Osteocyte (in vitro differentiated cells): ENCODE results near the gene BLOC1S4. TPM values are rescaled to one million over a fixed set of nuclear protein-coding genes. Genes with fewer than 3 reads are reported as not detected.

Experiments used
- DNase-seq: peaks from one replicate; pipeline ENCODE4 v3.0.0; 2021; ENCODE audit warnings: mixed read lengths; ENCODE audit not compliant: unreplicated experiment; ENCODE audit errors: extremely low spot score
- H3K27ac Mint-ChIP-seq: one replicate; pipeline ENCODE4 v1.8.0; 2021; ENCODE audit warnings: mild to moderate bottlenecking, mixed read lengths; ENCODE audit not compliant: unreplicated experiment
- H3K27me3 Mint-ChIP-seq: one replicate; pipeline ENCODE4 v1.8.0; 2021; ENCODE audit warnings: mixed read lengths; ENCODE audit not compliant: unreplicated experiment
- H3K36me3 Mint-ChIP-seq: one replicate; pipeline ENCODE4 v1.8.0; 2021; ENCODE audit warnings: mixed read lengths; ENCODE audit not compliant: unreplicated experiment
- H3K4me1 Mint-ChIP-seq: one replicate; pipeline ENCODE4 v1.8.0; 2021; ENCODE audit warnings: mixed read lengths; ENCODE audit not compliant: unreplicated experiment
- H3K4me3 Mint-ChIP-seq: one replicate; pipeline ENCODE4 v1.8.0; 2021; ENCODE audit warnings: mild to moderate bottlenecking, moderate library complexity, mixed read lengths; ENCODE audit not compliant: unreplicated experiment
- H3K9me3 Mint-ChIP-seq: one replicate; pipeline ENCODE4 v1.8.0; 2021; ENCODE audit warnings: mixed read lengths; ENCODE audit not compliant: unreplicated experiment
- total RNA-seq: library from RNA; stranded (reverse); gene quantifications from 2 replicates; pipeline ENCODE4 v1.2.1, GENCODE V29; 2021
- TF ChIP-seq, protein P1 (sequence below): fragments of 200-600 bp; sonication (generic); IDR thresholded peaks from 2 replicates; pipeline ENCODE4 v1.5.0; 2021; ENCODE audit warnings: antibody characterized with exemption, mild to moderate bottlenecking, moderate library complexity

BLOC1S4 gene
- total RNA-seq, 1 donor from 2014 or later, result 14.9 TPM

DNA sequence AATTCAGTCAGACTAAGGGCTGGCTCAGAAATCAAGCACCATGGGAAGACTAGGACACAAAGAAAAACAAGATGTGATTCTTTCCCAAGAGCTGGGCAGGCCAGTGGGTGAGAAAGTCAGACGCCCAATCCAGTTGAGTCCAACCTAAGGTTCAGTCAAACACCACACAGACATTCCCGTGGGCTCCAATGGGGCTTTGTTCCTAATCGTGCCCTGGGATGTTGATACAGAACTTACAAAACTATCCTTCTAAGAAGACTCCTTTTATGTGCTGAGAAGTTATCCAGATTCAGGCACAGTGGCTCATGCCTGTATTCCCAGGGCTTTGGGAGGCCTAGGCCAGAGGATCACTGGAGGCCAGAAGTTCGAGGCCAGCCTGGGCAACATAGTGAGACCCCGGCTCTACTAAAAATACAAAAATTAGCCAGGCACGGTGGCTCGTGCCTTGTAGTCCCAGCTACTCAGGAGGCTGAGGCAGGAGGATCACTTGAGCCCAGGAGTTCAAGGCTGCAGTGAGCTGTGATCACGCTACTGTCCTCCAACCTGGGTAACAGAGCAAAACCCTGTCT is 3.7 kb downstream of the BLOC1S4 start:
- TF ChIP-seq, protein P1, sequence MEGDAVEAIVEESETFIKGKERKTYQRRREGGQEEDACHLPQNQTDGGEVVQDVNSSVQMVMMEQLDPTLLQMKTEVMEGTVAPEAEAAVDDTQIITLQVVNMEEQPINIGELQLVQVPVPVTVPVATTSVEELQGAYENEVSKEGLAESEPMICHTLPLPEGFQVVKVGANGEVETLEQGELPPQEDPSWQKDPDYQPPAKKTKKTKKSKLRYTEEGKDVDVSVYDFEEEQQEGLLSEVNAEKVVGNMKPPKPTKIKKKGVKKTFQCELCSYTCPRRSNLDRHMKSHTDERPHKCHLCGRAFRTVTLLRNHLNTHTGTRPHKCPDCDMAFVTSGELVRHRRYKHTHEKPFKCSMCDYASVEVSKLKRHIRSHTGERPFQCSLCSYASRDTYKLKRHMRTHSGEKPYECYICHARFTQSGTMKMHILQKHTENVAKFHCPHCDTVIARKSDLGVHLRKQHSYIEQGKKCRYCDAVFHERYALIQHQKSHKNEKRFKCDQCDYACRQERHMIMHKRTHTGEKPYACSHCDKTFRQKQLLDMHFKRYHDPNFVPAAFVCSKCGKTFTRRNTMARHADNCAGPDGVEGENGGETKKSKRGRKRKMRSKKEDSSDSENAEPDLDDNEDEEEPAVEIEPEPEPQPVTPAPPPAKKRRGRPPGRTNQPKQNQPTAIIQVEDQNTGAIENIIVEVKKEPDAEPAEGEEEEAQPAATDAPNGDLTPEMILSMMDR, result no peak
- Mint-ChIP-seq H3K4me1 (peaks cover 24% of the 10 kb centered on the region), H3K27ac (no peak overlapping the region), H3K36me3 (peaks cover 3% of the 10 kb centered on the region), H3K27me3 (no peaks in the 10 kb centered on the region), H3K9me3 (no peaks in the 10 kb centered on the region), H3K4me3 (no peak overlapping the region)
- DNase-seq, result no peak

DNA sequence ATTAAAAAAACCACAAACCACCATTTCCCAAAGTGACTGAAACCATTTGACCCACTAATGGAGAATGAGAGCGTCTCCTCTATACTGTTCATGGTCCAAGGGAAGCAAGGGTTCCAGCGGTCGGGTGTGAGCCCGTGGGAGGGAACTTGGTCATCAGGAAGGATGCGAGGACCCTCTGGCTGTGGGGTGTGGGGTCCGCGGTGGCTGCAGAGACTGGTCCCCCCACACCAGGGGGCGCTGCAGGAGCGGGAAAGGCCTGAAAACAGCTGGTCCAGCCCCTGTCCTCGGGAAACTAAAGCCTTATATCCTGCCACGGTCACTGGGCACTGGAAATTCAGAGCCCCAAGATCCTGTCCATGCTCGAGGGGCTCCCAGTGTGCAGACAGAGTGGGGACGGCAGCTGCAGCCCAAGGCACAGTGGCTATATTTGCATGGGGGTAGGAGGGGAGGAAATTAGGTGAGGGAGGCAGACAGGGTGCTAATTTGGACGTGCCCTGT is 4.3 kb downstream of the BLOC1S4 start:
- H3K4me3 Mint-ChIP-seq, result no peak overlapping the region
- no peaks in the 10 kb centered on the region for H3K27me3 Mint-ChIP-seq
- H3K4me1 Mint-ChIP-seq, result peaks cover 24% of the 10 kb centered on the region
- DNase-seq, result peak; percentile 96
- H3K9me3 Mint-ChIP-seq, result no peaks in the 10 kb centered on the region
- TF ChIP-seq, protein P1, result peak; percentile 97
- no peak overlapping the region for H3K27ac Mint-ChIP-seq
- H3K36me3 Mint-ChIP-seq, result peaks cover 3% of the 10 kb centered on the region

DNA sequence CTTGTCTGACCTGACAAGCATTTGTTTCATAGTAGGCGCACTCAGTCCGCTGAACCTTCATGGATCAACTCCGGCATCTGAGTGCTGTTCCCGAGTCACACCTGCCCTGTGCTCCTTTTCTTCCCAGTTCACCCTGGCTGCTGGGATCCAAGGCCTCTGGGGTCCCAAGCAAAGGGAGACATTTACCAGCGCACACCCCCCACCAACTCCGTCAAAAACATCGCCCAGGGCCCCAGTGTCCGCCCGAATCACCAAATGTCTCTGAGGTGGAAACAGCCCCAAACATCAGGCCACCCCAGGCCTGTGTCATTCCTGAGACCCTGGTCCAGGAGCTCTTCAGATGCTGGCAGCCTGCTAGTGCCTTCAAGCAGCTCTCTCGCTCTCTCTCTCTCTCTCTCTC is 5.1 kb downstream of the BLOC1S4 start:
- Mint-ChIP-seq H3K4me1 (peaks cover 18% of the 10 kb centered on the region), H3K9me3 (no peaks in the 10 kb centered on the region), H3K27me3 (no peaks in the 10 kb centered on the region), H3K36me3 (peaks cover 3% of the 10 kb centered on the region), H3K4me3 (no peak overlapping the region), H3K27ac (no peak overlapping the region)
- TF ChIP-seq, protein P1, result no peak
- DNase-seq, result no peak

DNA sequence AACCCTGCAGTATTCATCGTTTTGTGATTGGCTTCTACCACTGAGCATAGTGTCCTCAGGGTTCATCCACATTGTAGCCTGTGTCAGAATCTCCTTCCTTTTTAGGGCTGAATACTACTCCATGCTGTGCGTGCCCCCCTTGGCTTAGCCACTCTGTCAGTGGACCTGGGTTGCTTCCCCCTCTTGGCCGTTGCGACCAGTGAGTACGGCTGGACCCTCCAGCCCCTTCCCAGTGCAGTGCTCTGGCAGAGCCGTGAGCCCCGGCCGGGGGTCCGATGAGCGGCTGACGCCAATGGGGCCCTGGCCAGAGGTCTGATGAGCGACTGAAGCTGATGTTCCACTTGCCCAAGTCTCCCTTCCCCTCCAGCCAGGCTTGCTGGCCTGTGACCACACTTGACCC is 6.9 kb downstream of the BLOC1S4 start:
- H3K4me1 Mint-ChIP-seq, result peaks cover 22% of the 10 kb centered on the region
- no peaks in the 10 kb centered on the region for H3K27me3 Mint-ChIP-seq
- H3K27ac Mint-ChIP-seq, result no peak overlapping the region
- H3K4me3 Mint-ChIP-seq, result no peak overlapping the region
- H3K9me3 Mint-ChIP-seq, result no peaks in the 10 kb centered on the region
- TF ChIP-seq, protein P1, result no peak
- DNase-seq, result no peak
- H3K36me3 Mint-ChIP-seq, result peaks cover 3% of the 10 kb centered on the region

DNA sequence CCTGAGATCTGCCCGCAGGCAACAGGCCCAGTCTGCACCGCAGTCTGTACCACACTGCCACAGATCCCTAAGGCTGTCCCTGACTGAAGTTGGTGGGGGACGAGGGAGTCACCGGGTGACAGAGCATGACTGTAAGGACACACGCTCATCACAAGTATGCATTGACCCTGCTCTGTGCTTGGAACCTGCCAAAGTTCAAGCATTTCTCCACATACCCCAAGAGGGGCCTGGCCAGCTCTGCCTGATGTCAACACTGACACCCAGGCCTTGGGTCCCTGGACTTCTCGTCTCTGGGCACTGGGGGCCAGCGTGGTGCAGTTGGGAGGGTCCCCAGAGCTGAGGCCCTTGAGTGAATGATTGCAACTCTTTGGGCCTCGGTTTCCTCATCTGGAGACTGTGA is 7.9 kb downstream of the BLOC1S4 start:
- Mint-ChIP-seq H3K27ac (no peak overlapping the region), H3K36me3 (peaks cover 3% of the 10 kb centered on the region), H3K4me3 (no peak overlapping the region), H3K9me3 (no peaks in the 10 kb centered on the region), H3K4me1 (peaks cover 25% of the 10 kb centered on the region), H3K27me3 (no peaks in the 10 kb centered on the region)
- DNase-seq, result no peak
- TF ChIP-seq, protein P1, result no peak
